HEK293 (cell line): ENCODE data around the gene LPP.

Experiments
- CTCF ChIA-PET: fragments of 350-600 bp; formaldehyde crosslinking; extraction: SDS; loops from one replicate; lab custom pipeline; 2021; ENCODE audit warnings: antibody characterized with exemption; lab: Yijun Ruan, JAX
- POLR2A ChIA-PET: fragments of 300-600 bp; formaldehyde crosslinking; extraction: SDS; loops from one replicate; lab custom pipeline; 2020; ENCODE audit warnings: antibody characterized with exemption, inconsistent platforms; lab: Yijun Ruan, JAX
- H3K27ac ChIP-seq: fragments of 200-500 bp; sonication (Bioruptor generic); 2 replicates; pipeline ENCODE4 v1.5.1; 2014; ENCODE audit warnings: low read depth, low read length, control low read depth, inconsistent platforms; ENCODE audit errors: extremely low read depth
- H3K36me3 ChIP-seq, 2 experiments: fragments of 200-500 bp in 1 of 2; sonication (Bioruptor generic) in 1 of 2; 1 replicate in 1 of 2; 2 replicates in 1 of 2; pipeline ENCODE4 v1.5.1; 2014 to 2017; ENCODE audit warnings: inconsistent platforms in 2 of 2, low read length in 2 of 2; ENCODE audit not compliant: control insufficient read depth in 2 of 2, insufficient read depth in 1 of 2
- H3K4me1 ChIP-seq: fragments of 200-500 bp; sonication (Bioruptor generic); 2 replicates; pipeline ENCODE4 v1.5.1; 2014; ENCODE audit warnings: mild to moderate bottlenecking, low read length, inconsistent platforms; ENCODE audit not compliant: control insufficient read depth, insufficient read depth
- H3K4me3 ChIP-seq: 2 replicates; pipeline ENCODE4 v1.5.1; 2011; ENCODE audit warnings: low read depth, mild to moderate bottlenecking, control low read depth, low read length, moderate library complexity
- H3K9me3 ChIP-seq: fragments of 200-500 bp; sonication (Bioruptor generic); 2 replicates; pipeline ENCODE4 v1.5.1; 2014; ENCODE audit warnings: low read depth, low read length, inconsistent platforms; ENCODE audit not compliant: control insufficient read depth, insufficient read depth
- GLI2 ChIP-seq: fragments of 450-650 bp; formaldehyde crosslinking; IDR thresholded peaks from 2 replicates; pipeline ENCODE4; 2017; ENCODE audit warnings: missing biosample characterization, missing genetic modification characterization, low read depth, borderline replicate concordance
- GLIS2 ChIP-seq: fragments of 450-650 bp; formaldehyde crosslinking; IDR thresholded peaks from 2 replicates; pipeline ENCODE4 v1.5.1; 2016; ENCODE audit warnings: missing biosample characterization, missing genetic modification characterization
- KLF1 ChIP-seq: fragments of 450-650 bp; formaldehyde crosslinking; IDR thresholded peaks from 2 replicates; pipeline ENCODE4 v1.5.1; 2016; ENCODE audit warnings: missing biosample characterization, missing genetic modification characterization
- MYNN ChIP-seq: fragments of 450-650 bp; formaldehyde crosslinking; IDR thresholded peaks from 2 replicates; pipeline ENCODE4 v1.5.1; 2016; ENCODE audit warnings: missing biosample characterization, missing genetic modification characterization, borderline replicate concordance
- OSR2 ChIP-seq: fragments of 450-650 bp; formaldehyde crosslinking; IDR thresholded peaks from 2 replicates; pipeline ENCODE4 v1.5.1; 2016; ENCODE audit warnings: missing biosample characterization, missing genetic modification characterization
- PBX3 ChIP-seq: sonication (generic); formaldehyde crosslinking; IDR thresholded peaks from 2 replicates; pipeline ENCODE4 v1.8.1; 2022; ENCODE audit warnings: mild to moderate bottlenecking, moderate library complexity, missing genetic modification reagents
- PRDM4 ChIP-seq: fragments of 450-650 bp; formaldehyde crosslinking; IDR thresholded peaks from 2 replicates; pipeline ENCODE4 v1.5.1; 2017; ENCODE audit warnings: missing biosample characterization, missing genetic modification characterization
- SALL2 ChIP-seq: fragments of 450-650 bp; formaldehyde crosslinking; IDR thresholded peaks from 2 replicates; pipeline ENCODE4 v1.5.0; 2017; ENCODE audit warnings: missing biosample characterization, mild to moderate bottlenecking, missing genetic modification characterization, borderline replicate concordance
- YY2 ChIP-seq: fragments of 450-650 bp; formaldehyde crosslinking; IDR thresholded peaks from 2 replicates; pipeline ENCODE4 v1.5.1; 2016; ENCODE audit warnings: missing biosample characterization, missing genetic modification characterization
- ZBTB1 ChIP-seq: fragments of 450-650 bp; formaldehyde crosslinking; IDR thresholded peaks from 2 replicates; pipeline ENCODE4 v1.5.1; 2016; ENCODE audit warnings: missing biosample characterization, missing genetic modification characterization
- ZIC2 ChIP-seq: fragments of 450-650 bp; formaldehyde crosslinking; IDR thresholded peaks from 2 replicates; pipeline ENCODE4 v1.5.1; 2016; ENCODE audit warnings: missing biosample characterization, missing genetic modification characterization
- ZNF132 ChIP-seq: fragments of 450-650 bp; formaldehyde crosslinking; IDR thresholded peaks from 2 replicates; pipeline ENCODE4 v1.5.1; 2017; ENCODE audit warnings: missing biosample characterization, missing genetic modification characterization, borderline replicate concordance
- ZNF274 ChIP-seq, 2 experiments: fragments of 200-500 bp in 1 of 2; fragments of 450-650 bp in 1 of 2; sonication (Bioruptor generic) in 1 of 2; formaldehyde crosslinking in 1 of 2; IDR thresholded peaks; 2 replicates each; pipeline versions ENCODE4 v1.5.1 to v1.6.1; 2014 to 2016; ENCODE audit warnings: borderline replicate concordance in 1 of 2, inconsistent platforms in 1 of 2, low read length in 1 of 2, missing biosample characterization in 1 of 2, missing genetic modification characterization in 1 of 2
- ZNF362 ChIP-seq: fragments of 450-650 bp; formaldehyde crosslinking; IDR thresholded peaks from 2 replicates; pipeline ENCODE4 v1.5.1; 2016; ENCODE audit warnings: missing biosample characterization, missing genetic modification characterization
- ZNF366 ChIP-seq: fragments of 450-650 bp; formaldehyde crosslinking; conservative IDR thresholded peaks from 2 replicates; pipeline ENCODE4 v1.5.1; 2016; ENCODE audit warnings: missing biosample characterization, missing genetic modification characterization
- ZNF416 ChIP-seq: fragments of 450-650 bp; formaldehyde crosslinking; IDR thresholded peaks from 2 replicates; pipeline ENCODE4 v1.5.1; 2016; ENCODE audit warnings: missing biosample characterization, missing genetic modification characterization
- ZNF518A ChIP-seq: fragments of 450-650 bp; formaldehyde crosslinking; conservative IDR thresholded peaks from 2 replicates; pipeline ENCODE4 v1.5.1; 2016; ENCODE audit warnings: low read depth, missing biosample characterization, missing genetic modification characterization
- ZNF624 ChIP-seq: fragments of 450-650 bp; formaldehyde crosslinking; IDR thresholded peaks from 2 replicates; pipeline ENCODE4 v1.5.1; 2017; ENCODE audit warnings: missing biosample characterization, missing genetic modification characterization
- ZNF664 ChIP-seq: fragments of 450-650 bp; formaldehyde crosslinking; IDR thresholded peaks from 2 replicates; pipeline ENCODE4 v1.5.1; 2016; ENCODE audit warnings: missing biosample characterization, missing genetic modification characterization
- ZNF677 ChIP-seq: fragments of 450-650 bp; IDR thresholded peaks from 2 replicates; pipeline ENCODE4 v1.5.0; 2018; ENCODE audit warnings: missing biosample characterization, mild to moderate bottlenecking, missing genetic modification characterization, moderate library complexity
- ZNF701 ChIP-seq: fragments of 450-650 bp; formaldehyde crosslinking; IDR thresholded peaks from 2 replicates; pipeline ENCODE4 v1.5.1; 2016; ENCODE audit warnings: missing biosample characterization, missing genetic modification characterization
- ZNF837 ChIP-seq: fragments of 450-650 bp; formaldehyde crosslinking; IDR thresholded peaks from 2 replicates; pipeline ENCODE4 v1.5.1; 2016; ENCODE audit warnings: missing biosample characterization, missing genetic modification characterization

Gene LPP

DNA sequence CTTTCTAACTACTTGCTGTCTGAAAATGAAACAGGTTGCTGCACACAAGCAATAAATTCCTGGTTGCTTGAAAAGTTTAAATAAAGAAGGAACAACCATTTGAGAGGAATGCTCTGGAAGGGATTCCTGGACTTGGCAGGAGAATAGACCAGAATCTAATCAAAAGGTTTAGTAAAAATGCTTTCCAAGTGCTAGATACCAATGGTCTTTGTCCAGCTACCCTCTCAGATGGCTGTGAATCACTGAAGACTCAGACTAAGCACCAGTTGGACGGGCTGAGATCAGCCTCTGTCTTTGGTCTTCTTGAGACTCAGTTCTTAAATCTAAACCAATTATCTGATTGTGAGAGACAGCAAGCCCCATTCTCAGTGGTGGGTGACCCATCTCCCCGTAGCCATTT is 27.7 kb upstream of the LPP start:
- no peak for TF ChIP-seq ZNF624 (tag by site-specific recombination)
- Histone ChIP-seq H3K27ac (no peak overlapping the region), H3K4me3 (no peak overlapping the region), H3K36me3 (no peaks in the 10 kb centered on the region), H3K4me1 (no peaks in the 10 kb centered on the region), H3K9me3 (no peaks in the 10 kb centered on the region)
- ChIA-PET POLR2A (no interaction called here), CTCF (no interaction called here)

GRCh38 chr3:188126934-188127333 is 27.0 kb upstream of the LPP start:
- Histone ChIP-seq H3K27ac (no peak overlapping the region), H3K9me3 (no peaks in the 10 kb centered on the region)
- CTCF ChIA-PET, result no interaction called here
- POLR2A ChIA-PET, result no interaction called here
- no peak for TF ChIP-seq MYNN
- TF ChIP-seq SALL2 (tag by site-specific recombination), result no peak
- no peak for TF ChIP-seq ZNF132 (tag by site-specific recombination)
- TF ChIP-seq ZNF416 (tag by site-specific recombination), result no peak
- no peak for TF ChIP-seq PBX3
- no peak for TF ChIP-seq ZNF274 (IDR thresholded peaks at IDR 0.05; ENCODE audit: low read length)
- TF ChIP-seq ZNF274 (tag by site-specific recombination; IDR thresholded peaks at IDR 0.05; ENCODE audit: borderline replicate concordance), result no peak
- TF ChIP-seq ZNF366 (tag by site-specific recombination), result no peak
- TF ChIP-seq ZIC2, result no peak
- TF ChIP-seq, all 188 proteins: peak for 0
- Histone ChIP-seq H3K36me3 (no peaks in the 10 kb centered on the region), H3K4me3 (no peak overlapping the region), H3K4me1 (no peaks in the 10 kb centered on the region)

DNA sequence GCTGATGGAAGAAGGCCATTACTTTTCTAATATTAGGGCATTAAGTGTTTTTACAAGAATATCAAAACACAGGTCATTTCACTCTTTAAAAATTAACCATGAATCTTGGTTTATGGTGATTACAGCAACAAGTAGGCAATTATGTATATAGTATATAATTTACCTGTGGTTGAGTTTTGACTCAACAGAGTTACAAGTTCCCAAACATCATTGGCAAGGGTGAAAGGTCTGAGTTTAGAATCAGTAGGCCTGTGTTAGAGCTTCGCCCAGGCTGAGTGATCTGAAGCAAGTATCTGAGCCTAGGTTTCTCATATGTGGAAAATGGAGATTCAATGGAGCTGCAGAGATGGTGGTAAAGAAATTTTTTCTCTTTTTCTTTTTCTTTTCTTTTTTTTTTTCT is 25.1 kb upstream of the LPP start:
- POLR2A ChIA-PET, result no interaction called here
- CTCF ChIA-PET, result interaction anchor here (0.6 kb wide), 1 partner anchor 389 kb away, joined by 3 read pairs; no protein-coding TSS in a partner anchor
- TF ChIP-seq ZNF677 (tag by site-specific recombination), result no peak
- TF ChIP-seq KLF1, result no peak
- no peak for TF ChIP-seq PRDM4
- TF ChIP-seq ZNF837 (tag by site-specific recombination), result no peak
- no peak for TF ChIP-seq ZBTB1 (tag by site-specific recombination)
- no peak for TF ChIP-seq GLI2
- no peak for TF ChIP-seq GLIS2 (tag by site-specific recombination)
- no peak for TF ChIP-seq ZNF518A (tag by site-specific recombination)
- no peak for TF ChIP-seq YY2
- no peak for TF ChIP-seq ZNF664 (tag by site-specific recombination)
- TF ChIP-seq ZNF362 (tag by site-specific recombination), result no peak
- TF ChIP-seq ZNF701, result no peak
- TF ChIP-seq OSR2 (tag by site-specific recombination), result no peak

More for the DNA sequence above, 25.1 kb upstream of the LPP start:
- Histone ChIP-seq H3K36me3 (no peaks in the 10 kb centered on the region), H3K9me3 (no peaks in the 10 kb centered on the region), H3K4me1 (no peaks in the 10 kb centered on the region), H3K27ac (no peak overlapping the region), H3K4me3 (no peak overlapping the region)
